OCI-M2 (cell line): ENCODE results near the gene IFT172.
A peak's percentile ranks its signal among the peaks of the same experiment; 100 is the strongest.
"Not testable (repeated sequence)": the region's sequence is repeated elsewhere in the genome, so short reads cannot be mapped to it uniquely, and the experiment has no call there.

ENCODE experiments used
- DNase-seq: peaks from one replicate; lab custom pipeline; 2025; ENCODE audit not compliant: unreplicated experiment; lab: John Stamatoyannopoulos, UW

The IFT172 gene

DNA sequence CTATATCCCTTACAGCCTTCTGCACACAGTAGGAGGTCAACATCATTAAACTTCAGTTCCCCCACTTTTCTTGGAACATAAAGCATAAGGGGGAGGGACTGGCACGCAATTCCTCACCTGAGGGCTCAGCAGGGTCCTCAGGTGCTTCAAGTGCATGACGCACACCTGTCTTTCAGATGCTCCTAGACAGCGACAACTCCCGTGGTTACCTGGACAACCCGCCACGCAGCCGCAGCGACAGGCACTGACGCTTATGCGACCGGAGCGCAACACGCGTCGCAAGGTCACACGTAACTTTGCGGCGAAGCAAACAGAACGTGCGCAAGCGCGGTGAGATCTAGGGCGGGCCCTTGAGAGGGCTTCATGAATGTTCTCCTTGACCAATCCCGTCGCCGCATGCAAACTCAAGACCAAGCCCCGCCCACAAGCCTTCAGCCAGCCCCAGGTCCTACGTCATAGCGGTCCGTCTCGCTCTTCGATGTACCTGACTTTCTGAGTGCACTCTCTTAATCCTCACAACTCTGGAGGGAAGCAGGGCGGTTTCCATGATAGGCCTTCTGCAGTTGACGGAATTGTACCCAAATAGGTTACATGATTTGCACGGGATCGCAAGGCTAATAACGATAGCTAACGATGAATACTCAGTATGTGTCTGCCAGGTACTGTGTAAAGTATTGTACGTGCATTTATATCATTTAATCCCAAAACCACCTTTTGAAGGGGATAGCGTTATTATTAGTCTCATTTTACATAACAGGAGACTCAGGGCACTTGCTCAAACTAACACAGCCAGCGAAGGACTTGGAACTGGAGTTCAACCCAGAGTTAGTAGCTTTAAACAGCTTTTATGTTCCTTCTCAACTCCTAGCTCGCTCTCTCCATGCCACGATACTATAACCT, at the start of gene IFT172:
Gene IFT172, minus strand, starts transcription at position 246 of the 900 bp plus-strand sequence. Its CDS starts 90 bp downstream, at position 156.
- DNase-seq: peak; percentile 54

DNA sequence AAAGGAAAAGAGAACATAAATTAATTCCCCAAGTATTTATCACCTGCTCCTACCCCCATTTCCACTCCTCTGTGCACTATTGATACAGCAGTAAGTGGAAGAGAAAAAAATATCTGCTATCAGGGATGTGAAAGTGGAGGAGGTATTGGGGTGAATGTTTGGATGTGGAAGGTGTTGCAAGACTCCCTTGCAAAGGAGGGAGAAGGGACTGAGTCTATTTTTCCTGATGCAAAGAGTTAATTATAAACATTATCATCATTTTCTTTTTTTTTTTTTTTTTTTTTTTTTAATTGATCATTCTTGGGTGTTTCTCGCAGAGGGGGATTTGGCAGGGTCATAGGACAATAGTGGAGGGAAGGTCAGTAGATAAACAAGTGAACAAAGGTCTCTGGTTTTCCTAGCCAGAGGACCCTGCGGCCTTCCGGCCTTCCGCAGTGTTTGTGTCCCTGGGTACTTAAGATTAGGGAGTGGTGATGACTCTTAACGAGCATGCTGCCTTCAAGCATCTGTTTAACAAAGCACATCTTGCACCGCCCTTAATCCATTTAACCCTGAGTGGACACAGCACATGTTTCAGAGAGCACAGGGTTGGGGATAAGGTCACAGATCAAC, 49.4 kb upstream of the IFT172 start:
- DNase-seq: not testable (repeated sequence)

- no peak for DNase-seq
These were observed 47.7 kb upstream of the IFT172 start for GRCh38 chr2:27537287-27537686.

GRCh38 chr2:27531983-27532382, 42.4 kb upstream of the IFT172 start:
- DNase-seq: no peak

- no peak for DNase-seq
These were observed 37.6 kb upstream of the IFT172 start for GRCh38 chr2:27527182-27527581.

DNA sequence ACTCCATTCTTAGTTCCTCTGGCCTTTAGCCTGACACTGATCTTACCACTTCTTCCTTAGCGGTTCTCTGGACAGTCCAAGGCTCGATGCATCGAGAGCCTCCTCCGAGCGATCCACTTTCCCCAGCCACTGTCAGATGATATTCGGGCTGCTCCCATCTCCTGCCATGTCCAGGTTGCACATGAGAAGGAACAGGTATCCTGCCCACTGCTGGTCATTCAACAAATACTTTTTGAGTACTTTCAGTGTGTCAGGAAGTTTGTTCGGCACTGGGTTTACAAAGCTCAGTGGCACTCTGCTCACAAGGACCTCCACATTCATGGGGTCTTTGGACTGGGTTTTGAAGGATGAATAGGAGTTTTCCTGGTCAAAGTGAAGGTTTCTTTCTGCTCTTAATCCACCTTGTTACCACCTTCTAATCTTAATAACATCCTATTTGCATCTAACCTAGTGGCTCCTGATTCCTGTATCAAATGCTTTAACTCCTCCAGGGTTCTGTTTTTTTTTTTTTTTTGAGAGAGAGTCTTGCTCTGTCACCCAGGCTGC, 32.9 kb upstream of the IFT172 start:
- no peak for DNase-seq

DNA sequence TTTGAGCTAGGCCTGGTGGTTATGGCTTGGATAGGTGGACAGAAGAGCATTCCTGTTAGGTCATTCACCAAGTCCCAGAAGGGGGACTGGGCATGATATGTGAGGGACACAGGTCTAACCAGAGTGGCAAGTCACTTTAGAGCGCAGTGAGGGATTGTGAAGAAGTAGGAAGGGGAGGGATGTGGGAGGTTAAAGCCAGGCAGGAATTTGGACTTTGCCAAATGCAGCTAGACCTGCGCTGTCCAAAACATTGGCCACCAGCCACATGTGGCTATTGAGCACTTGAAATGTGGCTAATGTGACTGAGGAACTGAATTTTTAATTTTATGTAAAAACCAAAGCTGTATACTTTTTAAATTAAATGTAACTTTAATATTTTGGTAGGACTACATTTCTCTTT, 30.8 kb upstream of the IFT172 start:
- no peak for DNase-seq

DNA sequence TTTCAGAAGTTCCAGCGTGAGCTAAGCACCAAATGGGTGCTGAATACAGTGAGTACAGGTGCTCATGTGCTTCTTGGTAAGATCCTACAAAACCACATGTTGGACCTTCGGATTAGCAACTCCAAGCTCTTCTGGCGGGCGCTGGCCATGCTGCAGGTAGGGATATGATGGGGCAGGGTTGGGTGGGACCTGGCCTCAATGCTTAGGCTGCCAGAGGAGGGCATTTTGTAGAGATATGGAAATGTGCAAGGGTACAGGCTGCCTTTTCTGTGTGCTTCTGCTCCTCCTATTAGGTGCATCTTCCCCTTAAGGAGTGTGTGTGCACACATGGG, 29.2 kb upstream of the IFT172 start:
- DNase-seq: no peak

- DNase-seq: no peak
These were observed 28.7 kb upstream of the IFT172 start for GRCh38 chr2:27518113-27518781.

- no peak for DNase-seq
These were observed 19.8 kb upstream of the IFT172 start for GRCh38 chr2:27509326-27509725.

DNA sequence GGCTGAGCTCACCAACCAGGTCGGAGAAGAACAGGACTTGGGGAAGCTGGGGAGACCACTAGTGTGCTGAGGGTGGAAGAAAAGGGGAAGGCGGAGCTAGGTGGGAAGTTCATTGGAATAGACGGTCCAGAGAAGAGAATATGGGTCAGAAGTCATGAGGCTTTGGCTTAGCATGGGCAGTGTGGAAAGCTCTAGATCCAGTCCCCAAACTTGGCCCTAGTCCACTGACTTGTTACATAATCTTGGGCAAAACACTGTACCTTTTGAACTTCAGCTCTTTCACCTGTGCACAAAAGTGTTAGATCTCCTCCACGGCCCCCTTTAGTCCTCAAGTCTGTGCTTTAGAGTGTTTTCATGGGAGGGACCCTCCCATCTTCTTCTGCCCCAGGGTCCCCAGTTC, 17.8 kb upstream of the IFT172 start:
- no peak for DNase-seq

- DNase-seq: no peak
These were observed 17.0 kb upstream of the IFT172 start for GRCh38 chr2:27506587-27506986.

DNA sequence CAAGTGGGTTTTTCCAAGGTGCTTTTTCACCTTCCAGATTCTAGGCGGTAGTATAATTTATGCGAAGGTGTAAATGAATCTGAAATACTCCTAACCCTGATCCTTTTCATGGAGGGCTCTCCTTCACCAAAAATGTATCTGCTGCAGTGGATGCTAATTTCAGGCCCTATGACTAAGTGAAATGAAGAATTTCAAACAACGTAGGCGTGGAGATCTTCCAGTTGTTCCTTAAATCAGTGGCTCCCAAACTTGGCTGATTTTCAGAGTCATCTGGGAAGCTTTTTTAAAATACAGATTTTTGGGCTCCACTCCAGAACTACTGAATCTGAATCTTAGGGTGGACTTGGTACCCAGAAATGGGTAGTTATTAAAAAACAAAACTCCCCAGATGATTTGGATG, 12.6 kb upstream of the IFT172 start:
- DNase-seq: no peak

DNA sequence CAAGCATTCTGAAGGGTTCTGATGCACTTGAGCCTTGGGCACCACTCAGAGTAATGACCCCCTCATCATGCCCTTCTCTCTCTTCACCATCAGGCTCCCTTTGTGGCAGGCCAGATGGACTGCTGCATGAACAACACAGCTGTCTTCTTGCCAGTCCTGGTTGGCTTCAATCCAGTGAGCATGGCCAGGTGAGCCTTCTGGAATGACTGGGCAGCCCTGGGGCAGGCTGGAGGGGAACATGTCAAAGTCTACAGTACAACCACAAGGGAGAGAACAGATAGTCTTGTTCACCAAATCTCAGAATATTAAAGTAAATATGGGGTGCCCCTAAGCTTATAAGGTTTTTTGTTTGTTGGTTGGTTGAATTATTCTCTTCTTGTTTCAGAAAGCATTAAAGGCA, 11.5 kb upstream of the IFT172 start:
- DNase-seq: no peak

GRCh38 chr2:27498975-27499374, 9.4 kb upstream of the IFT172 start:
- DNase-seq: no peak

GRCh38 chr2:27497288-27497627, 7.7 kb upstream of the IFT172 start:
- no peak for DNase-seq

GRCh38 chr2:27496357-27497287, 7.1 kb upstream of the IFT172 start, which contains the start of gene GCKR:
Gene GCKR, plus strand, starts transcription at chr2:27496839. Its CDS starts 66 bp downstream, at chr2:27496905.
- DNase-seq: no peak

DNA sequence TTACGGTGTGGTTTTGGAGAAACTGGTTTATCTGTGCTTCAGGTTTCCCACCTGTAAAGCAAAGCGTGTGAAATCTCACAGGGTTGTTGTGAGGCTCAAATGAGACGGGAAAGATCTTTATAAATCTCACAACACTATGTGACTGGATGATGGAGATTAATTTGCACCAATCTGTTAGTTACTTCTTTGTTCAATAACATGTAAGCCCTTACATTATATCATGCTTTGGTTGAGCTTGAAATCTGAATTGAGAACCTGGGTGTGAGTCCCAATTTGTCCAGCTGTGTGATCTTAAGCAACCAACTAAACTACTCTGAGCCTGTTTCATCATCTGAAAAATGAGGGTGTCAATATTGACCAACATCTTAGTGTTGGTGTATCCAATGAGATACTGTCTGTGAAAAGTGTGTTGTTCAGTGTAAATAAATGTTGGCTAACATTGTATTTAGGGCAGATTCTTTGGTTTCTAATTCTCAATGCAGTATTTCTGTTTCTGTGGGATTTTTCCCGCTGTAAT, 6.4 kb upstream of the IFT172 start:
- DNase-seq: no peak

GRCh38 chr2:27494944-27495554, 5.5 kb upstream of the IFT172 start, which contains the start of gene FNDC4:
Gene FNDC4, minus strand, starts transcription at chr2:27495200. Its CDS starts 521 bp downstream, at chr2:27494679.
- no peak for DNase-seq
